AG04450 (cell line): ENCODE measurements around the gene DOCK4. TPM values are rescaled to one million over a fixed set of nuclear protein-coding genes. Genes with fewer than 3 reads are reported as not detected.

Experiments
- CTCF ChIA-PET: fragments of 300-600, 350-600 bp; formaldehyde crosslinking; extraction: SDS; loops from one replicate; lab custom pipeline; 2022; ENCODE audit warnings: antibody characterized with exemption, inconsistent platforms; lab: Charles Lee
- POLR2A ChIA-PET: fragments of 350-600 bp; formaldehyde crosslinking; extraction: SDS; loops from one replicate; lab custom pipeline; 2021; ENCODE audit warnings: antibody characterized with exemption, inconsistent platforms; lab: Yijun Ruan, JAX
- DNase-seq: peaks from one replicate; pipeline ENCODE4 v3.0.0-alpha.2; 2011; ENCODE audit warnings: low read depth, low spot score
- H3K27ac ChIP-seq: one replicate; pipeline ENCODE4 v1.5.1; 2012; ENCODE audit warnings: low read depth, low read length, control low read depth
- H3K27me3 ChIP-seq: one replicate; pipeline ENCODE4 v1.6.0; 2012; ENCODE audit warnings: low read length; ENCODE audit not compliant: control insufficient read depth, insufficient read depth
- H3K4me3 ChIP-seq: 2 replicates; pipeline ENCODE4 v1.5.1; 2011; ENCODE audit warnings: mild to moderate bottlenecking, low read depth, low read length, control low read depth
- H3K9me3 ChIP-seq: 2 replicates; pipeline ENCODE4 v1.5.1; 2012; ENCODE audit warnings: low read length; ENCODE audit not compliant: control insufficient read depth, insufficient read depth
- polyA plus RNA-seq: library from polyadenylated mRNA; depleted of rRNA; stranded (reverse); fragments of >200 nt; gene quantifications from 2 replicates; pipeline ENCODE4 v1.2.3, GENCODE V29; 2011
- TF ChIP-seq, protein P1 (sequence below): IDR thresholded peaks from 2 replicates; pipeline ENCODE4 v1.5.1; 2011; ENCODE audit warnings: low read depth, low read length, control low read depth, inconsistent platforms

The DOCK4 gene
- polyA plus RNA-seq, 1 experiment, result 12.6 TPM

DNA sequence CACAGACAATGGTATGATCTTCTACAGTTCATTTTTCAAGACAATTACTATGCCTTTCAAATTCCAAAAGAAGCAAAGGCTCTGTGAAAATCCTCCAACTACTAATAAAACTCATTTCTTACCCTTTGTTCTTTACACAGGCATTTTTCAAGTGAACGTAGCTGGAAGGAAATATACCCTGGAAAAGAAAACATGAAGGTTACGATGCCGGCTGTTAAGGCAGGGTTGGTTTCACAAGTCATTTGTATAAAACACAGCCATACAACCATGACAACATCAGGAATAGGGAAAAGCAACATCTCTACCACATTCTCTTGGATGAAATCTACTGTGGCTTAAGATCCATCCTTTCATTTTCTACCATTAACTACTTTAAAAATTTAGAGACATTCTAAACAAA lies 207.9 kb downstream of the DOCK4 start:
- no peak for DNase-seq
- CTCF ChIA-PET, result no interaction called here
- TF ChIP-seq, protein P1, sequence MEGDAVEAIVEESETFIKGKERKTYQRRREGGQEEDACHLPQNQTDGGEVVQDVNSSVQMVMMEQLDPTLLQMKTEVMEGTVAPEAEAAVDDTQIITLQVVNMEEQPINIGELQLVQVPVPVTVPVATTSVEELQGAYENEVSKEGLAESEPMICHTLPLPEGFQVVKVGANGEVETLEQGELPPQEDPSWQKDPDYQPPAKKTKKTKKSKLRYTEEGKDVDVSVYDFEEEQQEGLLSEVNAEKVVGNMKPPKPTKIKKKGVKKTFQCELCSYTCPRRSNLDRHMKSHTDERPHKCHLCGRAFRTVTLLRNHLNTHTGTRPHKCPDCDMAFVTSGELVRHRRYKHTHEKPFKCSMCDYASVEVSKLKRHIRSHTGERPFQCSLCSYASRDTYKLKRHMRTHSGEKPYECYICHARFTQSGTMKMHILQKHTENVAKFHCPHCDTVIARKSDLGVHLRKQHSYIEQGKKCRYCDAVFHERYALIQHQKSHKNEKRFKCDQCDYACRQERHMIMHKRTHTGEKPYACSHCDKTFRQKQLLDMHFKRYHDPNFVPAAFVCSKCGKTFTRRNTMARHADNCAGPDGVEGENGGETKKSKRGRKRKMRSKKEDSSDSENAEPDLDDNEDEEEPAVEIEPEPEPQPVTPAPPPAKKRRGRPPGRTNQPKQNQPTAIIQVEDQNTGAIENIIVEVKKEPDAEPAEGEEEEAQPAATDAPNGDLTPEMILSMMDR, result no peak
- POLR2A ChIA-PET, result no interaction called here
- H3K9me3 ChIP-seq, result no peaks in the 10 kb centered on the region
- H3K4me3 ChIP-seq, result no peak overlapping the region
- no peak overlapping the region for H3K27ac ChIP-seq
- H3K27me3 ChIP-seq, result no peaks in the 10 kb centered on the region

DNA sequence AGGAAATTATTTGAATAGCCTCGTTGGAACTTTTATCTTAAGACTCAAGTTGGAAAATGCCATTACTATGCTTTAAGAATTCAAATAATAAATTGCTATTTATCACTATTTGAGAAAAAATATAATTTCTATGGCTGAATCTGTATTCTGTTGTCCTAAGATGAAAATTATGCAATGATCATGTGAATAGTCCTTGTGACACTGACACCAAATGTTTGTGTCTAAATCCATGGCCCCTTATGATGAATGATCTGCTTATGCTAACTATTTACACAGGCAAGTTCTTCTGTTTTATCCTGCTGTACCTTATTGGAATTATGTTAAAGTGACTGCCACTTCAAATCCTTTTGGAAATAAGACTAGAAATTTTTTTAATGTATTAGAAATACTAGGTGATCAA lies 208.7 kb downstream of the DOCK4 start:
- no peaks in the 10 kb centered on the region for H3K9me3 ChIP-seq
- no peak overlapping the region for H3K27ac ChIP-seq
- ChIA-PET POLR2A (no interaction called here), CTCF (interaction anchor here (0.6 kb wide), 1 partner anchor 96 kb away, joined by 3 read pairs; no protein-coding TSS in a partner anchor)
- no peak overlapping the region for H3K4me3 ChIP-seq
- no peaks in the 10 kb centered on the region for H3K27me3 ChIP-seq
- DNase-seq, result no peak
- TF ChIP-seq, protein P1, result no peak

DNA sequence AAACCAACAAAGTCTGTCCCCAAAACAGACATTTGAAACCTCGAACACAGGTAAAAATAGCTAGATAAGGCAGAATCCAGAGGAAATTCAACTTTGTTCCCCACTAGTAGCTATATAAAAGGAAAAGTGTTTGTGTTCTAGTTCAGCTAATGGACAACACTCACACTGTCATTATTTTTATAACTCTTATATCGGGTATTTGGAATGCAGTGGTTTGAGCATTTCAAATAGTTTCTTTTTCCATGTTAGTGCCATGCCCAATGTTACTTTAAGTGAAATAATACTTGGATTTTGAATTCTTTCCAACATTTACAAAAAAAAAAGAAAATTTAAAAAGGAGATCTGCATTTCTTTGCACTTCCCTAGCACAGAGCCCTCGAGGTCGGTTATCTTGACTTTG lies 213.6 kb downstream of the DOCK4 start:
- Histone ChIP-seq H3K27me3 (no peaks in the 10 kb centered on the region), H3K9me3 (no peaks in the 10 kb centered on the region), H3K27ac (no peak overlapping the region), H3K4me3 (no peak overlapping the region)
- POLR2A ChIA-PET, result no interaction called here
- CTCF ChIA-PET, result no interaction called here
- no peak for DNase-seq
- TF ChIP-seq, protein P1, result no peak

DNA sequence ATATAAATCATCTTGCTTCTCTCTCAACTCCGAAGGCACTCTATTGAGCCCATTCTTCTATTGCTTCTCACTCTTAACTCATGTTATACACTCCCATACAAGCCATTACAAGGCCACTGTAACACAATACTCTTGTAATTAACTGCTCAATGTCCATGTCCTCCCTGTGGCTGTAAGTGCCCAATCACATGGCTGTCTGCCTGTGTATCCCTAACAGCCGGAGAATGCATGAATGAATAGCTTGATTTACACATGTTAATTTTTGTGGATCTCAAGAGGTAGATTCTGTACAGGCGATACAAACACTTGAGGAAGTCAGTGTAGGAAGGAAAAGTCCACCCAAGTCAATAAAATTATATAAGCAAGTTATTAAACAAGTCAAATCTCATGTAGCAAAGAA lies 215.6 kb downstream of the DOCK4 start:
- ChIA-PET CTCF (no interaction called here), POLR2A (no interaction called here)
- no peak for DNase-seq
- Histone ChIP-seq H3K4me3 (no peak overlapping the region), H3K27ac (no peak overlapping the region), H3K9me3 (no peaks in the 10 kb centered on the region), H3K27me3 (no peaks in the 10 kb centered on the region)
- TF ChIP-seq, protein P1, result no peak

DNA sequence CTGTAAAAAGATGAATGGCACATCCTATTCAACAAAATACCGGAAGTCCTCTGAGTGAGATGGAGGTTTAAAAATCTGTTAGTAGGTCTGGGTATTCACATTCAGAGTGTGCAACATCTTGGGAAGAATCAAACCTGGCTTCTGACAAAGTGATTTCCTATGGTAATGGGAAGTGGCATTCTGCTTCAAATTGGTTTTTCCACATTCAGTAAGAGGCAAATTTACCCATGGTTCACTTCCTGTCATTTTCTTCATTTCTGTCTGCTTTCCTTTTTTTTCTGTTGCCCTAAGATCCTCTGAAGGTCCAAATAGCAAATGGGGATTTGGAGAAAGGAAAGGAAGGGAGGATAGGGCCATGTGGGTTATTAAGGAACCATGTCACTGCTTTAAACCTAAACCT lies 218.3 kb downstream of the DOCK4 start:
- Histone ChIP-seq H3K27me3 (no peaks in the 10 kb centered on the region), H3K9me3 (no peaks in the 10 kb centered on the region), H3K27ac (no peak overlapping the region), H3K4me3 (no peak overlapping the region)
- ChIA-PET POLR2A (no interaction called here), CTCF (no interaction called here)
- TF ChIP-seq, protein P1, result no peak
- no peak for DNase-seq
